Large intestine (tissue), 3 donors: Measurements from ENCODE around the gene USP40. TPM values are rescaled to one million over a fixed set of nuclear protein-coding genes. Genes with fewer than 3 reads are reported as not detected.

Source experiments
- DNase-seq, 2 donors: peaks; one replicate each; pipeline versions ENCODE4 v3.0.0 to v3.0.0-alpha.2; 2013
- H3K27ac ChIP-seq: one replicate; pipeline ENCODE4 v1.5.1; 2013; ENCODE audit warnings: low read length
- H3K27me3 ChIP-seq: 2 replicates; pipeline ENCODE4 v1.6.1; 2013; ENCODE audit warnings: low read length; ENCODE audit not compliant: control insufficient read depth, insufficient read depth
- H3K36me3 ChIP-seq: 2 replicates; pipeline ENCODE4 v1.6.1; 2013; ENCODE audit warnings: low read length; ENCODE audit not compliant: control insufficient read depth, insufficient read depth
- H3K4me1 ChIP-seq: one replicate; pipeline ENCODE4 v1.6.1; 2013; ENCODE audit warnings: low read length; ENCODE audit not compliant: control insufficient read depth, insufficient read depth
- H3K4me3 ChIP-seq: one replicate; pipeline ENCODE4 v1.5.1; 2013; ENCODE audit warnings: low read length
- H3K9me3 ChIP-seq: one replicate; pipeline ENCODE4 v1.6.1; 2013; ENCODE audit warnings: mild to moderate bottlenecking, low read depth, low read length, moderate library complexity; ENCODE audit not compliant: control insufficient read depth
- WGBS: methylation state at CpG from one replicate; pipeline ENCODE4 v1.1.5; 2013; ENCODE audit warnings: low lambda C conversion rate; ENCODE audit not compliant: insufficient coverage; 5-methylcytosine and 5-hydroxymethylcytosine counted together
- polyA plus RNA-seq: library from polyadenylated mRNA; unstranded; fragments of 120-200 nt; gene quantifications from one replicate; pipeline ENCODE4 v1.2.1, GENCODE V29; 2013

USP40 gene
- polyA plus RNA-seq, 1 donor: 33.6 TPM

- H3K9me3 ChIP-seq: peaks cover 10% of the 10 kb centered on the region
- peak overlapping the region; percentile 62 for H3K27ac ChIP-seq
- no peaks in the 10 kb centered on the region for H3K4me1 ChIP-seq
- H3K27me3 ChIP-seq: no peaks in the 10 kb centered on the region
- H3K4me3 ChIP-seq: no peak overlapping the region
- H3K36me3 ChIP-seq: peaks cover 54% of the 10 kb centered on the region
- WGBS: 74% methylated on average over 2 of the region's 22 CpGs
- peak in 1 of 2 donors; percentile 24 for DNase-seq
Measured at GRCh38 chr2:233474308-233475160, 92.0 kb downstream of the USP40 start.

- WGBS: no CpG with 5 or more reads among the region's 10 CpGs
- peaks cover 13% of the 10 kb centered on the region for H3K9me3 ChIP-seq
- H3K27me3 ChIP-seq: no peaks in the 10 kb centered on the region
- no peak overlapping the region for H3K4me3 ChIP-seq
- no peak overlapping the region for H3K27ac ChIP-seq
- no peak for DNase-seq
- H3K36me3 ChIP-seq: peaks cover 58% of the 10 kb centered on the region
- no peaks in the 10 kb centered on the region for H3K4me1 ChIP-seq
Measured at GRCh38 chr2:233473878-233474277, 92.7 kb downstream of the USP40 start.

GRCh38 chr2:233473386-233473791 is 93.2 kb downstream of the USP40 start:
- no peak for DNase-seq
- Histone ChIP-seq H3K4me1 (no peaks in the 10 kb centered on the region), H3K27ac (no peak overlapping the region), H3K9me3 (peaks cover 13% of the 10 kb centered on the region), H3K27me3 (no peaks in the 10 kb centered on the region), H3K4me3 (no peak overlapping the region), H3K36me3 (peaks cover 58% of the 10 kb centered on the region)
- WGBS: no CpG with 5 or more reads among the region's 19 CpGs

- Histone ChIP-seq H3K4me3 (no peak overlapping the region), H3K9me3 (peaks cover 9% of the 10 kb centered on the region), H3K27ac (no peak overlapping the region), H3K27me3 (no peaks in the 10 kb centered on the region), H3K36me3 (peaks cover 54% of the 10 kb centered on the region), H3K4me1 (no peaks in the 10 kb centered on the region)
- no CpG with 5 or more reads among the region's 12 CpGs for WGBS
- DNase-seq: no peak
Measured at GRCh38 chr2:233471291-233472035, 95.1 kb downstream of the USP40 start.

GRCh38 chr2:233470839-233471238 is 95.7 kb downstream of the USP40 start:
- WGBS: no CpG with 5 or more reads among the region's 14 CpGs
- peak overlapping the region; percentile 43 for H3K27ac ChIP-seq
- peaks cover 48% of the 10 kb centered on the region for H3K36me3 ChIP-seq
- no peak overlapping the region for H3K4me3 ChIP-seq
- no peaks in the 10 kb centered on the region for H3K27me3 ChIP-seq
- H3K9me3 ChIP-seq: peaks cover 9% of the 10 kb centered on the region
- H3K4me1 ChIP-seq: no peaks in the 10 kb centered on the region
- no peak for DNase-seq

- DNase-seq: peak; percentile 48 to 57
- peak overlapping the region; percentile 43 for H3K27ac ChIP-seq
- no peaks in the 10 kb centered on the region for H3K4me1 ChIP-seq
- peaks cover 5% of the 10 kb centered on the region for H3K9me3 ChIP-seq
- H3K4me3 ChIP-seq: no peak overlapping the region
- H3K27me3 ChIP-seq: no peaks in the 10 kb centered on the region
- H3K36me3 ChIP-seq: peaks cover 45% of the 10 kb centered on the region
- no CpG with 5 or more reads among the region's 20 CpGs for WGBS
Measured at GRCh38 chr2:233470011-233470687, 96.4 kb downstream of the USP40 start.

- no peak for DNase-seq
Measured at GRCh38 chr2:233469261-233470010, 97.1 kb downstream of the USP40 start.

GRCh38 chr2:233468741-233469110 is 97.9 kb downstream of the USP40 start:
- Histone ChIP-seq H3K36me3 (peaks cover 58% of the 10 kb centered on the region), H3K4me3 (no peak overlapping the region), H3K27ac (no peak overlapping the region), H3K27me3 (no peaks in the 10 kb centered on the region), H3K4me1 (no peaks in the 10 kb centered on the region), H3K9me3 (peaks cover 5% of the 10 kb centered on the region)
- WGBS: no CpG with 5 or more reads among the region's 8 CpGs
- DNase-seq: no peak

More at GRCh38 chr2:233469261-233470010, 97.1 kb downstream of the USP40 start:
- no peak overlapping the region for H3K4me3 ChIP-seq
- peak overlapping the region; percentile 24 for H3K27ac ChIP-seq
- peaks cover 51% of the 10 kb centered on the region for H3K36me3 ChIP-seq
- no CpG with 5 or more reads among the region's 32 CpGs for WGBS
- peaks cover 5% of the 10 kb centered on the region for H3K9me3 ChIP-seq
- H3K27me3 ChIP-seq: no peaks in the 10 kb centered on the region
- no peaks in the 10 kb centered on the region for H3K4me1 ChIP-seq

- Histone ChIP-seq H3K9me3 (peaks cover 5% of the 10 kb centered on the region), H3K27ac (no peak overlapping the region), H3K4me1 (no peaks in the 10 kb centered on the region), H3K4me3 (no peak overlapping the region), H3K27me3 (no peaks in the 10 kb centered on the region), H3K36me3 (peaks cover 61% of the 10 kb centered on the region)
- no peak for DNase-seq
- WGBS: no CpG with 5 or more reads among the region's 22 CpGs
Measured at GRCh38 chr2:233468047-233468740, 98.4 kb downstream of the USP40 start.
